HL-60 (cell line): ENCODE results near the gene IL31.

Experiments used
- DNase-seq, 2 experiments: peaks; one replicate each; pipeline ENCODE4 v3.0.0-alpha.2; 2010 to 2020; ENCODE audit warnings: low read depth in 1 of 2, low spot score in 1 of 2
- H3K27ac ChIP-seq: fragments of 250-450 bp; sonication (Bioruptor Pico); replicated peaks from 2 replicates; pipeline ENCODE4 v1.5.1; 2020; ENCODE audit warnings: mild to moderate bottlenecking, moderate library complexity
- H3K27me3 ChIP-seq: fragments of 250-450 bp; sonication (Bioruptor Pico); 2 replicates; pipeline ENCODE4 v1.5.1; 2021; ENCODE audit warnings: mild to moderate bottlenecking, moderate library complexity; ENCODE audit not compliant: insufficient read depth, poor library complexity, severe bottlenecking
- H3K4me3 ChIP-seq: replicated peaks from 2 replicates; pipeline ENCODE4 v1.5.1; 2011; ENCODE audit warnings: mild to moderate bottlenecking, control low read depth, low read length; ENCODE audit not compliant: insufficient read depth
- GABPA ChIP-seq: IDR thresholded peaks from 2 replicates; pipeline ENCODE4 v1.6.1; 2012; ENCODE audit warnings: low read depth
- POLR2AphosphoS5 ChIP-seq: IDR thresholded peaks from 2 replicates; pipeline ENCODE4 v1.6.1; 2012; ENCODE audit warnings: low read depth
- SPI1 ChIP-seq: IDR thresholded peaks from 2 replicates; pipeline ENCODE4 v1.6.1; 2012; ENCODE audit warnings: low read depth, mild to moderate bottlenecking, borderline replicate concordance
- TF ChIP-seq, protein P1 (sequence below): IDR thresholded peaks from 2 replicates; pipeline ENCODE4 v1.6.1; 2012; ENCODE audit warnings: low read depth; ENCODE audit not compliant: insufficient replicate concordance
- TF ChIP-seq, protein P2 (sequence below): IDR thresholded peaks from one replicate; pipeline ENCODE4 v1.5.1; 2011; ENCODE audit warnings: low read length, control low read depth, inconsistent platforms; ENCODE audit not compliant: insufficient read depth

IL31 gene

DNA sequence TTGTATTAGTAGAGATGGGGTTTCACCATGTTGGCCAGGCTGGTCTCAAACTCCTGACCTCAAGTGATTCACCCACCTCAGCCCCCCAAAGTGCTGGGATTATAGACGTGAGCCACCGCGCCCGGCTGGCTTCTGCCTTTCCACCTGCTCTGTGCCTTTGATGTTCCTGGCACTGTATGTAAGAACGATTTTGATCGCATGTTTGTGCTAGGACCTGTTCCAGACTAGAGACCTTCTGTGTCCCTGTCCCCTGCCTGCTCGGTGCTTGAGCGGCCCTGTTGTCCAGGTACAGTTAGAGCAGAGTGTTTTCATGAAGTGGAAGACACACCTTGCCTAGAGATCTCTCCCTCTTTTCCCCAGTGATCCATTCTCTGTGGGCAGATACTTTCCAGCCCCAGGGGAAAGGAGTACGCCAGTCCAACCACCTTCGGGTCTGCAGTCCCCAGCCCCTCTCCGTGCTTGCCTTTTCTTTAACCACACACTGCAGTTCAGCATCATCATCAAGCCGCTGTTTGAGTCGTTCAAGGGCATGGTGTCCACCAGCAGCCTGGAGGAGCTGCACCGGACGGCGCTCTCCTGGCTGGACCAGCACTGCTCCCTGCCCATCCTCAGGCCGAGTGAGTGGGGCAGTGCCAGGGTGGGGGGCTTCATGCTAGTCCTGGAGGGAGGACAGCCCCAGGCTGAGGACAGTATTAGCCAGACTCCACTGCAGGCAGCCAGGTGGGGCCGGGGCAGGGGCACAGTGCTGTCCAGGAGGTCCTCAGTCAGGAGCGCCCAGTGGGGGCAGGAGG, 33.4 kb downstream of the IL31 start:
- Histone ChIP-seq H3K27me3 (no peaks in the 10 kb centered on the region), H3K27ac (no peak overlapping the region), H3K4me3 (no peak overlapping the region)
- DNase-seq, result no peak
- TF ChIP-seq, protein P1, sequence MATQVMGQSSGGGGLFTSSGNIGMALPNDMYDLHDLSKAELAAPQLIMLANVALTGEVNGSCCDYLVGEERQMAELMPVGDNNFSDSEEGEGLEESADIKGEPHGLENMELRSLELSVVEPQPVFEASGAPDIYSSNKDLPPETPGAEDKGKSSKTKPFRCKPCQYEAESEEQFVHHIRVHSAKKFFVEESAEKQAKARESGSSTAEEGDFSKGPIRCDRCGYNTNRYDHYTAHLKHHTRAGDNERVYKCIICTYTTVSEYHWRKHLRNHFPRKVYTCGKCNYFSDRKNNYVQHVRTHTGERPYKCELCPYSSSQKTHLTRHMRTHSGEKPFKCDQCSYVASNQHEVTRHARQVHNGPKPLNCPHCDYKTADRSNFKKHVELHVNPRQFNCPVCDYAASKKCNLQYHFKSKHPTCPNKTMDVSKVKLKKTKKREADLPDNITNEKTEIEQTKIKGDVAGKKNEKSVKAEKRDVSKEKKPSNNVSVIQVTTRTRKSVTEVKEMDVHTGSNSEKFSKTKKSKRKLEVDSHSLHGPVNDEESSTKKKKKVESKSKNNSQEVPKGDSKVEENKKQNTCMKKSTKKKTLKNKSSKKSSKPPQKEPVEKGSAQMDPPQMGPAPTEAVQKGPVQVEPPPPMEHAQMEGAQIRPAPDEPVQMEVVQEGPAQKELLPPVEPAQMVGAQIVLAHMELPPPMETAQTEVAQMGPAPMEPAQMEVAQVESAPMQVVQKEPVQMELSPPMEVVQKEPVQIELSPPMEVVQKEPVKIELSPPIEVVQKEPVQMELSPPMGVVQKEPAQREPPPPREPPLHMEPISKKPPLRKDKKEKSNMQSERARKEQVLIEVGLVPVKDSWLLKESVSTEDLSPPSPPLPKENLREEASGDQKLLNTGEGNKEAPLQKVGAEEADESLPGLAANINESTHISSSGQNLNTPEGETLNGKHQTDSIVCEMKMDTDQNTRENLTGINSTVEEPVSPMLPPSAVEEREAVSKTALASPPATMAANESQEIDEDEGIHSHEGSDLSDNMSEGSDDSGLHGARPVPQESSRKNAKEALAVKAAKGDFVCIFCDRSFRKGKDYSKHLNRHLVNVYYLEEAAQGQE, result no peak
- TF ChIP-seq SPI1, result no peak
- TF ChIP-seq, protein P2, sequence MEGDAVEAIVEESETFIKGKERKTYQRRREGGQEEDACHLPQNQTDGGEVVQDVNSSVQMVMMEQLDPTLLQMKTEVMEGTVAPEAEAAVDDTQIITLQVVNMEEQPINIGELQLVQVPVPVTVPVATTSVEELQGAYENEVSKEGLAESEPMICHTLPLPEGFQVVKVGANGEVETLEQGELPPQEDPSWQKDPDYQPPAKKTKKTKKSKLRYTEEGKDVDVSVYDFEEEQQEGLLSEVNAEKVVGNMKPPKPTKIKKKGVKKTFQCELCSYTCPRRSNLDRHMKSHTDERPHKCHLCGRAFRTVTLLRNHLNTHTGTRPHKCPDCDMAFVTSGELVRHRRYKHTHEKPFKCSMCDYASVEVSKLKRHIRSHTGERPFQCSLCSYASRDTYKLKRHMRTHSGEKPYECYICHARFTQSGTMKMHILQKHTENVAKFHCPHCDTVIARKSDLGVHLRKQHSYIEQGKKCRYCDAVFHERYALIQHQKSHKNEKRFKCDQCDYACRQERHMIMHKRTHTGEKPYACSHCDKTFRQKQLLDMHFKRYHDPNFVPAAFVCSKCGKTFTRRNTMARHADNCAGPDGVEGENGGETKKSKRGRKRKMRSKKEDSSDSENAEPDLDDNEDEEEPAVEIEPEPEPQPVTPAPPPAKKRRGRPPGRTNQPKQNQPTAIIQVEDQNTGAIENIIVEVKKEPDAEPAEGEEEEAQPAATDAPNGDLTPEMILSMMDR, result no peak
- no peak for TF ChIP-seq GABPA
- TF ChIP-seq POLR2AphosphoS5, result no peak

DNA sequence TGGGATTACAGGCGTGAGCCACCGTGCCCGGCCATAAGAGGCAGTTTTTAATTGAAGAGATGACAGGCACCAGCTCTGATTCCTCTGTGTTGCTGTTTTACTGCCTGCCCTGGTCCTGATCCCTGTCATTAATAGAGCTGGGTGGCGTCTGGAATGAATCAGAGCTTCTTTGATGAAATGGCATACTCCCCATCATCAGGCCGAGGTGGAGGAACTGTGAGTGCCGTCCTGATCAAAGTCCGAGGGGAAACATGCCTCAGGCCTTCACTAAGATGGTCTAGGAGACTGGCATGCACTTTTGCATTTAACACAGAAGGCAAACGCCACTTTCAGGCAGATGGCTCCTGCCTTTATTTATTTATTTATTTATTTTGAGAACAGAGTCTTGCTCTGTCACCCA, 34.1 kb downstream of the IL31 start:
- TF ChIP-seq POLR2AphosphoS5, result no peak
- no peak for TF ChIP-seq GABPA
- TF ChIP-seq, protein P1, result no peak
- TF ChIP-seq, protein P2, result no peak
- no peak for TF ChIP-seq SPI1
- no peaks in the 10 kb centered on the region for H3K27me3 ChIP-seq
- no peak for DNase-seq
- H3K4me3 ChIP-seq, result no peak overlapping the region
- H3K27ac ChIP-seq, result no peak overlapping the region

DNA sequence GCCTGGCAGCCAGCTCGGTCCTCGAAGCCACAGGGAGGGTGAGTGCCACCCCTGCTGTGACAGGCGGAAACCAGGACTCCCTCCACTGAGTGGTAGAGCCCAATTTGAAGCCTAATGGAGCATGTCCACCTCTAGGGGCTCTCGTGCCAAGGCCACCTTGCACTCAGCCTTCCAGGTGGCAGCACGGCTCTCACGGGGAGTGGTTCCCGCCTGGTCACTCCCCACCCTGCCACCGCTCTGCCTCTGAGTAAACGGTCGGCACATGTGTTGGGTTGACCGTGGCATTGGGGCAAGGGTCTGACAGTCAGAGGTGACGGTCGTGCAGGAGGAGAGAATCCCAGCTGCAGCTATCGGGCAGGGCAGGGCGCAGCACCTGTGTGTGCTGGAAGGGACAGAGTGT, 34.8 kb downstream of the IL31 start:
- TF ChIP-seq SPI1, result no peak
- TF ChIP-seq GABPA, result no peak
- TF ChIP-seq, protein P2, result no peak
- TF ChIP-seq, protein P1, result no peak
- no peak for TF ChIP-seq POLR2AphosphoS5
- no peak for DNase-seq
- Histone ChIP-seq H3K27me3 (no peaks in the 10 kb centered on the region), H3K4me3 (no peak overlapping the region), H3K27ac (no peak overlapping the region)
